IPS-15b (cell line): Measurements from ENCODE around the gene RNF14.
A peak's percentile ranks its signal among the peaks of the same experiment; 100 is the strongest.

Experiments
- H3K27me3 ChIP-seq: one replicate; pipeline ENCODE4 v1.6.1; 2013; ENCODE audit warnings: low read length; ENCODE audit not compliant: control insufficient read depth, insufficient read depth
- H3K36me3 ChIP-seq: one replicate; pipeline ENCODE4 v1.6.1; 2013; ENCODE audit warnings: low read length; ENCODE audit not compliant: control insufficient read depth, insufficient read depth
- H3K4me1 ChIP-seq: one replicate; pipeline ENCODE4 v1.6.1; 2013; ENCODE audit warnings: mild to moderate bottlenecking, low read length; ENCODE audit not compliant: control insufficient read depth, insufficient read depth
- H3K4me3 ChIP-seq: one replicate; pipeline ENCODE4 v1.5.1; 2013; ENCODE audit warnings: low read depth, low read length
- H3K9ac ChIP-seq: one replicate; pipeline ENCODE4 v1.6.1; 2013; ENCODE audit warnings: low read depth, mild to moderate bottlenecking, low read length
- H3K9me3 ChIP-seq: one replicate; pipeline ENCODE4 v1.6.1; 2013; ENCODE audit warnings: mild to moderate bottlenecking, low read length; ENCODE audit not compliant: control insufficient read depth, insufficient read depth

The RNF14 gene

DNA sequence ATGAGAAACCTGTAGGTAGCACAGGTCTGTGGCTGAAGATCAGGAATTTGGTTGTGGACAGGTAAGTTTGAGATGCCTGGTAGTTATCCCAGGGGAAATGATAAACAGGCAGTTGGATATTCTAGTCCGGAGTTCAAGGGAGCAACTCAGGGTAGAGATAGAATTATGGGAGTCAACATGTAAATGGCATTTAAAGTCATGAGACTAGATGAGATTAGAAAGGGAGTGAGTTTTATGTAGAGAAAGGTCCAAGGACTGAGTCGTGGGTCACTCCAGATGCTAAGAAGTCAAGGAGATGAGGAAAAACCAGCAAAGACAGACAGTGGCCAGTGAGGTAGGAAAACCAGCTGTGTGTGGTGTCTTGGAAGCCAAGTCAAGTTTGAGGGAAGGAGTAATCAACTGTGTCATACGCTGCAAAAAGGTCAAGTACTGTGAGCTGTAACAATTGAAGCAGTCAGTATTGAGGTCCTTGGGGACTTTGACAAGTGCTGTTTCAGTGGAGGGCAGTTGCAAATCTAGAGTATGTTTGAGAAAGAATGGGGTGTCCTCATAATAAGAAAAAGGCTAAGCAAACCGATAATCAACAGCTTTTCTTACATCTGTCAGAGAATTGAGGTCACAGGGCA is 25.7 kb downstream of the RNF14 start:
- Histone ChIP-seq H3K4me1 (no peaks in the 10 kb centered on the region), H3K36me3 (peaks cover 6% of the 10 kb centered on the region), H3K9me3 (no peaks in the 10 kb centered on the region), H3K27me3 (no peaks in the 10 kb centered on the region), H3K9ac (no peak overlapping the region), H3K4me3 (no peak overlapping the region)

DNA sequence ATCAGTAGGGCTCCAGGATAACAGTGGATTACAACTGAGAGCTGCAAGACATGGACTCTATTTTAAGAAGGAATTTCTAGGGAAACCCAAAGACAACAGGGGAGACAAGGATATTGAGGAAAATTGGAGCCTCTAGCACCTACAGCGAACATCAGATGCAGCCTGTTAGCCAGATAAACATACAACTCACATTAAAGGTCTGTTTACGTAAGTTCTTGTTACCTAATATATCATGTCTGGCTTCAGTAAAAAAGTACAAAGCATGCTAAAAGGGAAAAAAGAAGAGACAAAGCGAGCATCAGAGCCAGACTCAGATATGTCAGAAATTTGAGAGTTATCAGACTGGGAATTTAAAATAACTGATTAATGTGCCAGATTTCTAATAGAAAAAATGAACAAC is 26.8 kb downstream of the RNF14 start:
- Histone ChIP-seq H3K9ac (no peak overlapping the region), H3K4me3 (no peak overlapping the region), H3K4me1 (no peaks in the 10 kb centered on the region), H3K27me3 (no peaks in the 10 kb centered on the region), H3K9me3 (no peaks in the 10 kb centered on the region), H3K36me3 (peaks cover 8% of the 10 kb centered on the region)

DNA sequence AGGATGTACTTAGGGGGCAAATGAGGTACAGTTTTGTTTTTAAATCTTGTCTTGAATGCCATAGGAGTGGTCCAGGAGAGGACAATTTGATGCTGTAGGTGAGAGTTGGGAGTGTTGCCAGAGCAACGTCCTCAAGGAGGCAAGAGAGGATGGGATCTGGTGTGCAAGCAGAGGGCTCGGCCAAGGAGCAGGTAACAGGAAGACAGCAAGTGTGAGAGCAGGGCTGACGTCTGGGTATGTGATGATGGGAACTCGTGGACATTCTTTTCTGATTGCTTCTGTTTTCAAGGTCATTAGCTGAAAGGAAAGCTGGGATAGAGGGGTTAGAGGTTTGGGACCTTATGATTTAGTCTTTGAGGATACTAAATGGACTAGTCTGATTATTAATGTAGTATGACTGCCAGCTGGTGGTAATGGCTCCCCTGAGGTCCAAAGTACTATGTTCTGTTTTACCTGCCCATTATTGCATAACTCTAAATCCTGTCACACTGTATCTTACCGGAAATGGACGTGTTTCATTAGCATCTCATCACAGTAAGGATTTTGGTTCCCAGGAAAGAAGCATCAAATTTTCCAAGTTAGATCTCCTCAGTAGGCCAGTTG is 28.6 kb downstream of the RNF14 start:
- Histone ChIP-seq H3K36me3 (peaks cover 12% of the 10 kb centered on the region), H3K9me3 (no peaks in the 10 kb centered on the region), H3K4me1 (no peaks in the 10 kb centered on the region)

DNA sequence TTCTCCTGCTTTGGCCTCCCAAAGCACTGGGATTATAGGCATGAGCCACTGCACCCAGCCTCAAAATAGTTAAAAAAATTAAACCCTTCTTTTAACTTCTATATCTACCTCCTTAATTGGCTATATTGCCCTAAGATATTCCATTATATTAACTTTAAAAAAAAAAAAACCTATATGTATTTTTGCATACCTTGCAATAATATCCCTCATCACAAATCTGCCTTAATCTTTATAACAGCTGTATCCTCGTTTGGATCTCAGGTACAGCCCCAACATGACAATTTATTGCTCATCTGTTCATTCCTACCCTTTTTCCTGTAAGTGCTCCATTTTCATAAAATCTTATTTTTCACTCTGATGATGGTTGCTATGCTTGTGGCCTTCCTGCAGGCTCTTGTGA is 31.3 kb downstream of the RNF14 start:
- Histone ChIP-seq H3K4me3 (no peak overlapping the region), H3K36me3 (peaks cover 28% of the 10 kb centered on the region), H3K9me3 (no peaks in the 10 kb centered on the region), H3K4me1 (no peaks in the 10 kb centered on the region), H3K27me3 (no peaks in the 10 kb centered on the region), H3K9ac (no peak overlapping the region)

More for the DNA sequence above, 28.6 kb downstream of the RNF14 start:
- H3K27me3 ChIP-seq = no peaks in the 10 kb centered on the region
- H3K4me3 ChIP-seq = no peak overlapping the region
- no peak overlapping the region for H3K9ac ChIP-seq

DNA sequence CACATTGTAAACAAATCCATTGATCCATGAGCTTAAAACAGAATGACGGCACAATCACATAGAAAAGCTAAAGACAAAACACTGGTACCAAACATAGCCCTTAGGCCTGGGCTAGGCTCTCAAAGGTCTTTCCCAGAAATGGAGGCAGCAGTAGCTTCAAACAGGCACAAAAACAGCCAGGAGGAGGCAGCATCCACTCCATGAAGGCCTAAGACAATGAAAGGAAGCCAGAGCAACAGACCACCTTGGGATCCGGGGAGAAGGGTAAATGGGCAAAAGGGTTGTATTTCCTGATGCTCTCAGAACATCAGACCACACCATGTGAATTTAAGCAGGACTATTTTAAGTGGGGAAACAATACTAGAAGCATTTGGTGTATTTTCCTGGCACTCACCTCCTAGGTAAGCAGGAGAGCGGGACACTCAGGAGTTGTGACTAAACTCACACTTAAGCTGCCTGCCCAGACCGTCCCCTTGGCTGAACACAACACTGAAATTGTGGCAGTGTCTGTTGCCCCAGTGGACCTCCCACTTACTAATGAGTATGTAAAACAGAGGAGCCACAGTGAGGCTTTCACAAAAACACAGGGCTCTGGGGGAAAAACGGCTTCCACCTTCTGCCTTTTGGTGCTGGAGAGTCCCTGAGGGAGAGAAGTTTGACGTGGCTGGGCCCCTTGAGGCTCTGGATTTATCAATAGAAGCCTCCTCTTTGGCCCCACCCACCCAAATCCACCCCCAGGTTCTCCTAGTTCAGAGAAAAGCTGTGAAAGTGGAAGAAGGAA is 32.0 kb downstream of the RNF14 start:
- peaks cover 29% of the 10 kb centered on the region for H3K36me3 ChIP-seq
- no peaks in the 10 kb centered on the region for H3K27me3 ChIP-seq
- H3K4me1 ChIP-seq = no peaks in the 10 kb centered on the region
- no peak overlapping the region for H3K9ac ChIP-seq
- no peaks in the 10 kb centered on the region for H3K9me3 ChIP-seq
- H3K4me3 ChIP-seq = no peak overlapping the region

DNA sequence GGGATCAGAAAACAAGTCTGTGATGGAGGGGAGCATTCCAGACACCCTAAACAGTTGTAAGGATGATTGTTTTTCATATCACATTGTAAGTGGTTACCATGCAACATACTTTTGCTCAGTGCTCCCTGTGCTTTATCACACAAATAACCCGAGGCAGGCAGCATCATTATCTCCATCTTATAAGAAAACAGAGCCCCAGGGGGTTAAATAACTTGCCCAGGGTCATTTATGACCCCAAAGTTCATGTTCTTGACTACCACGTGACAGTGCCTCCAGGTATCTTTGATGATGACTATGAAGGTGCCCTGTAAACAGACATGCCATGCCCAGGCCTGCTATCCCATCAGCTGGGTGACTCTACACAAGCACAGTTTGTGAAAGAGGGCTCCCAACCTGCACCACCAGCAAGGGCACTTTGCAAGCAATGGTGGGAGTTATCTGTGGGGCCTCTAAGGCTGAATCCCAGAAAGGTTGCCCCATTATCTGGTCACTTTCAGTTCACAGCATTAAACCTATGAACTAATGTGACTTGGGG is 34.4 kb downstream of the RNF14 start:
- no peak overlapping the region for H3K4me3 ChIP-seq
- no peaks in the 10 kb centered on the region for H3K9me3 ChIP-seq
- H3K27me3 ChIP-seq = no peaks in the 10 kb centered on the region
- H3K9ac ChIP-seq = no peak overlapping the region
- H3K4me1 ChIP-seq = no peaks in the 10 kb centered on the region
- peaks cover 26% of the 10 kb centered on the region for H3K36me3 ChIP-seq

DNA sequence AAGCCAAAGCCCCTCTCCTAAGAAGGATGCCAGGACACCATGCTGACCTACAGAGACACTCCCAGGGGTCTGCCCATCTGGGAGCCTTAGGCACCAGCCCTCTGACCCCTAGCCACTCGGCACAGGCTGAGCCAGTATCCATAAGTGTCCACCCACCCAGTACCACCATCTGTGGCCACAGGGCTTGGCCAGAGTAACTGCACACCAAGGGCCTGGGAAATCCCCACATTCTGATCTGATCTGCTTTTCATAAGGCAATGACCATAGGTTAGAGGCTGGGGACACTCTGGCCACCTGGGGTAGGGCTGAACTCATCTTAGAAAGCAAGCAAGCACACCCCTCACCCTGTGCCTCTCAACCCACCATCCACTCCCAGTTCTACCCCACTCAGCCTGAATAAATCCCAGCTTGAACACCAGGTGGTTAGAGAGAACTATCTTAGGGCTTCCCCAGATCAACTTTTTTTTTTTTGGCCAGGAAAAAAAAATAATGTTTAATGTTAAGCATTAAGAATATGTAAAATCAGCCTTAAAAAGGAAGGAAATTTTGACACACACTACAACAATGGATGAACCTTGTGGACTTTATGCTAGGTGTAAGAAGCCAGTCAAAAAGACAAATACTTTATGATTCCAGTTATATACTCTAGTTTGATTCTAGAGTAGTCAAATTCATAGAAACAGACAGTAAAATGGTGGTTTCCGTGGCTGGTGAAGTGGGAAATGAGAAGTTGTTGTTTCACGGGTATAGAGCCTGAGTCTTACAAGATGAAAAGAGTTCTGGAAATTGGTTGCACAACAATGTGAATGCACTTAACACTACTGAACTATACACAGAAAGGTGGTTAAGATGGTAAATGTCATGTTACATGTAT is 37.7 kb downstream of the RNF14 start:
- no peaks in the 10 kb centered on the region for H3K9me3 ChIP-seq
- H3K36me3 ChIP-seq = peaks cover 23% of the 10 kb centered on the region
- no peaks in the 10 kb centered on the region for H3K27me3 ChIP-seq
- no peak overlapping the region for H3K9ac ChIP-seq
- no peaks in the 10 kb centered on the region for H3K4me1 ChIP-seq
- H3K4me3 ChIP-seq = no peak overlapping the region

DNA sequence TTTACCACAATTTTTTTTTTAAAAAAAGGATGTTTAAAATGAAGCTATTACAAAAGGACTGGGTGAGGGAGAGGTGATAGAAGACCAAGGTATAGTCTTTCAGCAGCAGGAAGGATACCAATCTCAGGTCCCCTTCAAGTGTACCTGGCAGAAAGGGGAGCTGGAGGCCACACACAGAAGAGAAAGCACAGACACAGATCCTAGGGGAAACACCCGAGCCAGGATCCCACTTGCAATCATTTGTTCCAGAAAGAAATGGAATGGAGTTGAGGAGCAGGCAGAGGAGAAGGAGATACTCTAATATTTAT is 38.3 kb downstream of the RNF14 start:
- no peaks in the 10 kb centered on the region for H3K27me3 ChIP-seq
- no peak overlapping the region for H3K4me3 ChIP-seq
- H3K9me3 ChIP-seq = no peaks in the 10 kb centered on the region
- peaks cover 23% of the 10 kb centered on the region for H3K36me3 ChIP-seq
- no peak overlapping the region for H3K9ac ChIP-seq
- no peaks in the 10 kb centered on the region for H3K4me1 ChIP-seq

DNA sequence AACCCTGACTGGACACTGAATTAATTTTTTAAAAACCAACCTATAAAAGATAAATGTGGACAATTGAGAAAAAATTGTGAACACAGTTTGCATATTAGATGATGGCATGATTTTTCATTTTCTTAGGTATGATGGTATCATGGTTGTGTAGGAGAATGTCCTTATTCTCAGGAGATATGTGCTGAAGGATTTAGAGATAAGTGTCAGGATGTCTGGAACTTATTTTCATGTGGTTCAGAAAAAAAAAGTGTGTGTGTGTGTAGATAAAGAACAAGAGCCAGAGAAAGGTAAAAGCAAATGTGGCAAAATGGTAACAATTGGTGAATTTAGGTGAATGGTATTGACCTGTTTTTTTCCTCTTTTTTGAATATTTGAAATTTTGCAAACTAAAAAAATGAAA is 39.9 kb downstream of the RNF14 start:
- no peaks in the 10 kb centered on the region for H3K9me3 ChIP-seq
- H3K4me3 ChIP-seq = no peak overlapping the region
- H3K36me3 ChIP-seq = peaks cover 15% of the 10 kb centered on the region
- H3K4me1 ChIP-seq = peaks cover 2% of the 10 kb centered on the region
- no peaks in the 10 kb centered on the region for H3K27me3 ChIP-seq
- H3K9ac ChIP-seq = no peak overlapping the region

DNA sequence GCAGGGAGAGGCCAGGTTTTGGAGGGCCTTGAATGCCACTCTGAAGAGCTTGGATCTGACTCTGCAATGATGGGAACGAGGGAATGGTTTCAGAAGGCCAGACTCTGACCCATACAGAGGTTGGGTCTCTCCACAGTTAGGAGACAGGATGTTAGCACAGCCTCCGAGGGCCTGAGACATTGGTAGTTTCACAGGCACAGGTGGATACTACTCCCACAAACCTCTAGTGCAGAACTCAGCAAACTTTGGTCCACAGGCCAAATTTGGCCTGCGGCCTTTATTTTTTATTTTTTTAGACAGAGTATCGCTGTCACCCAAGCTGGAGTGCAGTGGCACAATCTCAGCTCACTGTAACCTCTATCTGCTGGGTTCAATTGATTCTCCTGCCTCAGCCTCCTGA is 41.0 kb downstream of the RNF14 start:
- no peak overlapping the region for H3K9ac ChIP-seq
- H3K9me3 ChIP-seq = no peaks in the 10 kb centered on the region
- H3K36me3 ChIP-seq = peaks cover 7% of the 10 kb centered on the region
- H3K4me1 ChIP-seq = peaks cover 2% of the 10 kb centered on the region
- no peak overlapping the region for H3K4me3 ChIP-seq
- H3K27me3 ChIP-seq = no peaks in the 10 kb centered on the region

DNA sequence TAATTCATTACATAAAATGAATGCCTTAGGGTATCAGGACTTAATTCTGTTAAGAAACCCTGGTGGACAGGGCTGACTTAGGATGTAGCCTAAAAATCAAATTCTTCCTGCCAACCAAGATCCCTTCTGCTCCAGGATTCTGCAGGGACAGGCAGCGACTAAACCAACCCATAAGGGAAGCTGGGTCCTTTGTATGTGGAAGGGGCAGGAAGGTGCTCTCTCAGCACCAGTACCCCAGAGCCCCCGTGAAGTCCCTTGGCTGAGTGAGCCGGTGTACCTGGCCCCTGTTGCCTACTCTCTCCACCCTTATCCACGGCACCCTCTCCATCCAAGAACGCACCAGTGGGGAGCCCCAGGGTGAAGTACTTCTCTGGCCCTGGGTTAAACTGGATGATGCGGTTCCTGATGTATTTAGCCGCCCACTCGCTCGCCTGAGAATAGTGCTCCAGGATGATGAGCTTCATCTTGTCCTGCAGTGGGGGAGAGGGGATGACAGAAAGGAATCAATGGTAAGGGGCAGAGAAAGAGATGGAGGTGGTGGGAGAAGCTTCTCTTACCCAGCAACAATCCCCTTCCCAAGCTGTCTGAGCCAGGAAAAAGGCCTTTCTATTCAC is 42.8 kb downstream of the RNF14 start:
- Histone ChIP-seq H3K4me3 (peak overlapping the region; percentile 92), H3K4me1 (peaks cover 2% of the 10 kb centered on the region), H3K9ac (no peak overlapping the region), H3K9me3 (no peaks in the 10 kb centered on the region), H3K27me3 (no peaks in the 10 kb centered on the region), H3K36me3 (peaks cover 3% of the 10 kb centered on the region)
